Stimulated activated CD8-positive, alpha-beta memory T cell treated with anti-CD3 and anti-CD28 coated beads, Interleukin-4, amount 100 ng/mL, for 1 hour (primary cell): ENCODE measurements around the gene SPRR2A.
"Not testable (repeated sequence)": the region's sequence is repeated elsewhere in the genome, so short reads cannot be mapped to it uniquely, and the experiment has no call there.

ENCODE experiments used
- DNase-seq, 2 donors: peaks; one replicate each; pipeline ENCODE4 v3.0.0-alpha.2; 2020; ENCODE audit warnings: low read depth in 2 of 2, low spot score in 1 of 2

The SPRR2A gene

GRCh38 chr1:153025797-153026196 lies 31.5 kb downstream of the SPRR2A start:
- no peak for DNase-seq

- DNase-seq: no peak
These were observed 32.9 kb downstream of the SPRR2A start for GRCh38 chr1:153024413-153024812.

DNA sequence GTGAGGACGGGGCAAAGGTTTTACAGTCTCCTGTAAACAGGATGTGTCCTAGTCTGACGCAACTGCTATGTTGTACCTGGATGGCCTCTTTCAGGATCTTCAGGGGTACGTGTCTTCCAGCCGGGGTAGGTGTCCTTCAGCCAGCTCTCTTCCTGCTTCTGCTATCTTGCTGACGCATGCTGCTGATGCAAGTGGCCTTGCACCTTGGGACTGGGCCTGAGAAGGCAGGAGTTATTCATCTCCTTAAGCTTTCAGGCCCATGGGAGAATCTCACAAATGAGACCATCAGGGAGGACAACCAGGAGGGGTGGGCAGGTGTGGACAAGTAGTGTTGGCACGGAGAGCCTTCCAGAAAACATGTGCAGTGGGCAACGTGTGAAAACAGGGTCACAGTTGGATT lies 34.2 kb downstream of the SPRR2A start:
- DNase-seq: no peak

GRCh38 chr1:153022340-153022739 lies 35.0 kb downstream of the SPRR2A start:
- DNase-seq: not testable (repeated sequence)

DNA sequence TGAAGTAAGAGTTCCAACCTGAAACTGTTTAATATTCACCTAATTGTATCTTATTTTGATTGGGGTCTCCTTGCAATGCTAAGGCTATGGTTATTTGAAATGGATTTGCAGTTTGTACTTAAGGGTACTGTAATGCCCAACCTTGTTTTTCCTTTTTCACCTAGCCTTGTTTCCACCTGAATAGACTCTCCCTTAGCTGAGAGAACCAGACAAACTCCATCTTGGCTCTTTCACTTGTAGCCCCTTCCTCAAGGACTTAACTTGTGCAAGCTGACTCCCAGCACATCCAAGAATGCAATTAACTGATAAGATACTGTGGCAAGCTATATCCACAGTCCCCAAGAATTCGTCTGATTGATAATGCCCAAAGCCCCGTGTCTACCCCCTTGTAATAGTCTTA lies 35.5 kb downstream of the SPRR2A start:
- not testable (repeated sequence) for DNase-seq

- DNase-seq: not testable (repeated sequence)
These were observed 46.0 kb downstream of the SPRR2A start for GRCh38 chr1:153011235-153011758.
